GDM1 (cell line): ENCODE data around the gene TANC1.

Experiments used
- DNase-seq: peaks from one replicate; lab custom pipeline; 2025; lab: John Stamatoyannopoulos, UW

TANC1 gene

GRCh38 chr2:159225025-159226016, 256.9 kb downstream of the TANC1 start:
- DNase-seq, result no peak

- DNase-seq, result no peak
These were observed 257.6 kb downstream of the TANC1 start for GRCh38 chr2:159226059-159226461.

GRCh38 chr2:159226608-159227385, 258.4 kb downstream of the TANC1 start:
- no peak for DNase-seq

GRCh38 chr2:159227467-159227866, 259.0 kb downstream of the TANC1 start:
- no peak for DNase-seq

GRCh38 chr2:159228081-159228581, 259.7 kb downstream of the TANC1 start:
- no peak for DNase-seq

GRCh38 chr2:159229476-159230144, 261.2 kb downstream of the TANC1 start:
- DNase-seq, result no peak

- DNase-seq, result no peak
These were observed 261.9 kb downstream of the TANC1 start for GRCh38 chr2:159230145-159230877.

- no peak for DNase-seq
These were observed 264.2 kb downstream of the TANC1 start for GRCh38 chr2:159232456-159233170.

GRCh38 chr2:159234868-159235267, 266.4 kb downstream of the TANC1 start:
- DNase-seq, result no peak

GRCh38 chr2:159243529-159243928, 275.1 kb downstream of the TANC1 start:
- DNase-seq, result no peak

GRCh38 chr2:159246325-159246988, 278.0 kb downstream of the TANC1 start:
- no peak for DNase-seq

GRCh38 chr2:159249990-159250715, 281.7 kb downstream of the TANC1 start:
- peak; percentile 64 for DNase-seq

GRCh38 chr2:159251296-159252173, 283.1 kb downstream of the TANC1 start:
- DNase-seq, result no peak

GRCh38 chr2:159252905-159253304, 284.5 kb downstream of the TANC1 start:
- no peak for DNase-seq

- DNase-seq, result no peak
These were observed 287.7 kb downstream of the TANC1 start for GRCh38 chr2:159256159-159256558.

GRCh38 chr2:159262226-159262625, 293.8 kb downstream of the TANC1 start:
- DNase-seq, result no peak

- DNase-seq, result no peak
These were observed 294.5 kb downstream of the TANC1 start for GRCh38 chr2:159262904-159263303.

- DNase-seq, result no peak
These were observed 296.7 kb downstream of the TANC1 start for GRCh38 chr2:159265171-159265576.
